Prostate gland (tissue), 2 donors: ENCODE data around the gene DR1.

Experiments used
- CTCF ChIP-seq, 4 experiments: fragments of 200-600 bp in 2 of 4; fragments of 450-650 bp in 2 of 4; sonication (generic) in 2 of 4; IDR thresholded peaks; 1 replicate in 3 of 4; 2 replicates in 1 of 4; pipeline ENCODE4 v1.5.1; 2016 to 2019; ENCODE audit warnings: antibody characterized with exemption in 4 of 4, mild to moderate bottlenecking in 2 of 4, moderate library complexity in 2 of 4
- POLR2A ChIP-seq: fragments of 450-650 bp; IDR thresholded peaks from one replicate; pipeline ENCODE4 v1.6.1; 2016; ENCODE audit warnings: antibody characterized with exemption, mild to moderate bottlenecking
- POLR2AphosphoS5 ChIP-seq: sonication (generic); formaldehyde crosslinking; IDR thresholded peaks from one replicate; pipeline ENCODE4 v1.6.1; 2017; ENCODE audit warnings: antibody characterized with exemption

GRCh38 chr1:93317207-93317606 is 28.5 kb upstream of the DR1 start:
- TF ChIP-seq CTCF (IDR thresholded peaks at IDR 0.05), result no peak
- TF ChIP-seq POLR2A, result no peak
- TF ChIP-seq POLR2AphosphoS5, result no peak
